Measurements from ENCODE around the gene WDR11.

- TF ChIP-seq CTCF (IDR thresholded peaks at IDR 0.05), result no peak
- TF ChIP-seq EP300 (IDR thresholded peaks at IDR 0.05), result no peak
- no peak for TF ChIP-seq POLR2A (IDR thresholded peaks at IDR 0.05)
These were observed 15.6 kb upstream of the WDR11 start for GRCh38 chr10:120835603-120836002.

All from tibial nerve (tissue), 4 donors.